Tibial artery (tissue), 4 donors: Measurements from ENCODE around the gene BAG5.
"Not testable (repeated sequence)": the region's sequence is repeated elsewhere in the genome, so short reads cannot be mapped to it uniquely, and the experiment has no call there.

Source experiments
- DNase-seq, 2 donors: peaks; one replicate each; pipeline ENCODE4 v3.0.0-alpha.2; 2019
- H3K27ac ChIP-seq, 2 donors: fragments of 200-600 bp; sonication (generic) in 1 of 2; 1 replicate in 1 of 2; 2 replicates in 1 of 2; pipeline ENCODE4 v1.5.1; 2018 to 2019; ENCODE audit warnings: mild to moderate bottlenecking in 1 of 2
- H3K27me3 ChIP-seq, 2 donors: fragments of 200-600 bp; sonication (generic) in 1 of 2; one replicate each; pipeline versions ENCODE4 v1.5.1 to v1.6.0; 2016 to 2019
- H3K36me3 ChIP-seq, 3 donors: fragments of 200-600 bp; sonication (generic) in 2 of 3; one replicate each; pipeline ENCODE4 v1.5.1; 2016 to 2019; ENCODE audit warnings: mild to moderate bottlenecking in 2 of 3
- H3K4me1 ChIP-seq, 4 donors: fragments of 200-600 bp; sonication (generic) in 2 of 4; 1 replicate in 3 of 4; 2 replicates in 1 of 4; pipeline ENCODE4 v1.5.1; 2016 to 2019
- H3K4me3 ChIP-seq, 2 donors: fragments of 200-600 bp; sonication (generic) in 1 of 2; 1 replicate in 1 of 2; 2 replicates in 1 of 2; pipeline ENCODE4 v1.5.1; 2018 to 2019; ENCODE audit warnings: mild to moderate bottlenecking in 2 of 2
- H3K9me3 ChIP-seq, 3 donors: fragments of 200-600 bp; sonication (generic) in 1 of 3; one replicate each; pipeline ENCODE4 v1.5.1; 2016 to 2019
- intact Hi-C: fragments of 100-400 bp; cut with DNase I; formaldehyde crosslinking; loops from one replicate; pipeline ENCODE4 v1.15.0; 2023; ENCODE audit warnings: low total_unique reads
- TF ChIP-seq, protein P1 (sequence below), 2 experiments: fragments of 200-600 bp in 1 of 2; fragments of 450-650 bp in 1 of 2; IDR thresholded peaks; one replicate each; pipeline ENCODE4 v1.5.1; 2017 to 2019; ENCODE audit warnings: antibody characterized with exemption in 2 of 2, mild to moderate bottlenecking in 1 of 2, moderate library complexity in 1 of 2

The BAG5 gene

DNA sequence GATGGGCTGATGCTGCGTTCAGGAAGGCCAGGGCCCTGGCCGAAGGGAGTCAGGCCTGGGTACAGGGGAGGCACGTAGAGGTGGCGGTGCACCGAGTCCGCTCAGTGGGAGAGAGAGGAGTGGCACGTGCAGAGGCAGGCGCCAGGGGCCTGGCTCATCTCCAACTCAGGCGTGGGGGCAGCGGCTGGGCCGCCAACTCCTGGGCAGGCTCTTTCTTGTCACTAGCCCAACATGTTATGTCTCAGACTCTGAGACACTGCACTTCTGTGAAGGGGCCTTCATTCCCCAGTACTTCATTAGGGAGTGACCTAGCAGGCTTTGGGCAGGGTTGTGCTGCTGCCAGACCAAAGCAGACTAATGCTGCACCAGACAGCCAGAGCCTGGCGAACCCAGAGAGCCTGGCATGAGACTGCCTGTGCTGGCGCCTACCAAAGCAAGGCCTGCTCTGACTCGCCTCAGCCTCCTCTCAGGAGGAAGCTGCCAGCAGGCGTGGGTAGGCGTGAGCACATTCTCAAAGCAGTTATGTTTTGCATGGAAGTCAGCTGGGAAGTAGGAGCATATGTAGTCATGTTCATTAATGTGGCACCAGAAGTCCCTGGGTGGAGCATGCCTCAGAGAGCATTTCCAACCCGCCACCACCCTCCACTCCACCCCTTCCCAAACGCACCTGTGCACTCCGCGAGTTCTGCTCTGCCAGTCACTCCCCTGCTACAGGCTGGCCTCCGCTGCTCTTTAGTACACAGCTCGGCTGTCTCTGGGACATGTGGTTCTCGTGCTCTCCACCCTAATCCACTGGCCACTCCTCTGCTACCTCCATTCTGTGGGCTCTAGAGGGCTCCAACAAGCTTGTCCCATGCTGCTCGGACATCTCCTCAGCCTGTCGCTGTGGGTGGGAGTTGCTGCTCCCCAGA lies 49.5 kb downstream of the BAG5 start:
- peak; percentile 71 to 94 for DNase-seq
- H3K4me1 ChIP-seq: peaks cover 0 to 25% (median 22%) of the 10 kb centered on the region in 4 donors
- peak overlapping the region; percentile 90 for H3K27ac ChIP-seq
- no peaks in the 10 kb centered on the region for H3K27me3 ChIP-seq
- no peaks in the 10 kb centered on the region for H3K9me3 ChIP-seq
- intact Hi-C loops: no loop called here
- TF ChIP-seq, protein P1, sequence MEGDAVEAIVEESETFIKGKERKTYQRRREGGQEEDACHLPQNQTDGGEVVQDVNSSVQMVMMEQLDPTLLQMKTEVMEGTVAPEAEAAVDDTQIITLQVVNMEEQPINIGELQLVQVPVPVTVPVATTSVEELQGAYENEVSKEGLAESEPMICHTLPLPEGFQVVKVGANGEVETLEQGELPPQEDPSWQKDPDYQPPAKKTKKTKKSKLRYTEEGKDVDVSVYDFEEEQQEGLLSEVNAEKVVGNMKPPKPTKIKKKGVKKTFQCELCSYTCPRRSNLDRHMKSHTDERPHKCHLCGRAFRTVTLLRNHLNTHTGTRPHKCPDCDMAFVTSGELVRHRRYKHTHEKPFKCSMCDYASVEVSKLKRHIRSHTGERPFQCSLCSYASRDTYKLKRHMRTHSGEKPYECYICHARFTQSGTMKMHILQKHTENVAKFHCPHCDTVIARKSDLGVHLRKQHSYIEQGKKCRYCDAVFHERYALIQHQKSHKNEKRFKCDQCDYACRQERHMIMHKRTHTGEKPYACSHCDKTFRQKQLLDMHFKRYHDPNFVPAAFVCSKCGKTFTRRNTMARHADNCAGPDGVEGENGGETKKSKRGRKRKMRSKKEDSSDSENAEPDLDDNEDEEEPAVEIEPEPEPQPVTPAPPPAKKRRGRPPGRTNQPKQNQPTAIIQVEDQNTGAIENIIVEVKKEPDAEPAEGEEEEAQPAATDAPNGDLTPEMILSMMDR (IDR thresholded peaks at IDR 0.05): peak in 1 of 2 experiments; percentile 31
- peak overlapping the region in 1 of 2 donors; percentile 16 for H3K4me3 ChIP-seq
- H3K36me3 ChIP-seq: peaks cover 8 to 35% (median 29%) of the 10 kb centered on the region in 3 donors

DNA sequence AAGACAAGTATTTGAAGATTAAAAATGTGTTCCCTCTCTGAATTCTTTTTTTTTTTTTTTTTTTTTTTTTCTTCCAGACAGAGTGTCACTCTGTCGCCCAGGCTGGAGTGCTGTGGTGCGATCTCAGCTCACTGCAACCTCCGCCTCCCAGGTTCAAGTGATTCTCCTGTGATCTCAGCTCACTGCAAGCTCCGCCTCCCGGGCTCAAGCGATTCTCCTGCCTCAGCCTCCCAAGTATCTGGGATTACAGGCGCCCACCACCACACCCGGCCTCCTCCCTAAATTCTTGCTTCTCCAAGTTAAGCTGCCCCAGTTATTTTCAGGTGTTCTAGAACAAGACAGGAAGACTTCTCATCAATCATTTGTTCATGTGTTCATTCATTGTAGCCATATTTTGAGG lies 50.3 kb downstream of the BAG5 start:
- DNase-seq: peak in 1 of 2 donors; percentile 45
- Histone ChIP-seq H3K4me1 (peaks cover 0 to 22% (median 20%) of the 10 kb centered on the region in 4 donors), H3K36me3 (peaks cover 8 to 42% (median 32%) of the 10 kb centered on the region in 3 donors), H3K4me3 (peak overlapping the region in 1 of 2 donors; percentile 16), H3K27ac (peak overlapping the region; percentile 90)
- intact Hi-C loops, H3K27me3 ChIP-seq, H3K9me3 ChIP-seq: not testable (repeated sequence)

DNA sequence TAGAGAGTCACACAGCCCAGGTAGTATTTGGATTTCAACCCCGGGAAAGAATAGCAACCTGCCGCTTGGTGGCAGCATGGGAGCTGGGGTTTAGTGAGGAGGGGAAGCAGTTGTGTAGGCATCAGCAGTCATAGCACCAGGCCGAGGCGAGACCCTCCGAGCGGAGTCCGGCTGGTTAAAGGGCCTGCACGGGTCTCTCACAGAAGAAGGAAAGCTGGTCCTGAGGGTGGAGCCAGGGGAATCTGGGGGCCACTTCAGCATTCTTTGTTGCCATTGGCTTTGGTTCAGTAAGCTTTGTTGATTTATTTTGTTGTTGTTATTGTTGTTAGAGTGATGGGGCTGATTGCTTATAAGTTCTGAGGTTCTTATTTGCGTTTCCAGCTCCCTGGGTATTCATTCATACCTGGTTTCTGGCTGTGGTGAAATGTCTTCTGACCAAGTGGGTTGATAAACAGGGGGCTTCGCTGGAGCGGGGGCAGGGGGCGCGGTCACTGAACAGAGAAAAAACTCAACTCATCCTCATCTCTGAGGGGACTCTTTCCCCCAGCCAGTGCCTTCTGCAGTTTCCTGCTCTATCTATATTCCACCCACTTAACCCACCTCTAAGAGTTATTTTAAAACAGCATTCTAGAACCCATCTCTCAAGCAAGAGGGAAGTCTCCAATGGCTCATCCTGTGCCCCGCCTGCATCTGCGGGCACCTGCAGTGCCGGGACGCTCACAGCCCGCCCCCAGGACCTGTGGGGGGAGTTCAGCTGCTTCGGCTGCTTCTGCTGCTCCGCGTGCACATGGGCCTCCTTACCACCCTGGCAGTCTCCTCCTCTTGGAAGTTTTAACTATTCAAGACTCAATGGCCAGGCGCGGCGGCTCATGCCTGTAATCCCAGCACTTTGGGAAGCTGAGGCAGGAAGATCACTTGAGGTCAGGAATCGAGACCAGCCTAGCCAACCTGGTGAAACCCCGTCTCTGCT lies 51.4 kb downstream of the BAG5 start:
- intact Hi-C loops: no loop called here
- no peaks in the 10 kb centered on the region for H3K27me3 ChIP-seq
- TF ChIP-seq, protein P1 (IDR thresholded peaks at IDR 0.05): no peak
- peaks cover 8 to 54% (median 36%) of the 10 kb centered on the region in 3 donors for H3K36me3 ChIP-seq
- no peak overlapping the region for H3K27ac ChIP-seq
- no peak overlapping the region for H3K4me3 ChIP-seq
- no peaks in the 10 kb centered on the region for H3K9me3 ChIP-seq
- DNase-seq: peak in 1 of 2 donors; percentile 65
- peaks cover 0 to 22% (median 20%) of the 10 kb centered on the region in 4 donors for H3K4me1 ChIP-seq

DNA sequence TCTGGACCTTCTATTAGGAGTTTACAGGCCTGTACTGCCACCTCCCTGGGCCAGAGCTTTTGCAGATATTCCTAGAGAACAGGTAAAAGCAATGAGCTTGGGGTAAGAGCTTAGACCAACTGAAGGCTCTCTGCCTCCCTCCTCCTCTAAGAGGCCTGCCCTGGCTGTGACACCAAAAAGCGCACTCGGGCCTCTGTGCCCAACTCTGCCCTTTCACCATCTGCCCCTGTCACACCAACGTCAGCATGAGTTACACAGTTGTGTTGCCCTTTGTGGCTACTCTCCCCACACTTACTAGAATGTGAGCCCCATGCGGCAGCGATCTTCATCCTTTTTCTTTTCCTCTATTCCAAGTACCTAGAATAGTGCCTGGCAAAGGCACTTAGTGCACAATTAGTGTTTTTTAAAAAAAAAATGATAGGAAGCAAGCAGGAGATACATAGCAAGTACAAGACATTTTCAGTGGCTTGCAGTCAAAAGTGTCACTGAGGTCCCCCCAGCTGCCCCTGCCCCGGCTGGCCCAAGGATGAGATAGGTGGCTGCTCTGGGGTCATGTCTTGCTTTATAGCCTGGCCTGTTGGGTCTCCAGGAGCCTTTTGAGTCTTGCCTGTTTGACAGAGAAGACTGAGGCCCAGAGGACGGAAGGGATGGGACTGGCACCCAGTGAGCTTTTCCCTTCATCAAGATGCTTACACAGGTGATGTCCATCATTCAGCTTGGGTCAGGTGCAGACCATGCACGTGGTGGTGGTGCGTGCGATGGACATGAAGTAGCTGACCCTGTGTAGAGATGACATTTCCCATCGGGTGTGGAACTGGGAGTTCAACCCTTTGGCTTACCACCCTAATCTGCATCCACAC lies 52.4 kb downstream of the BAG5 start:
- Histone ChIP-seq H3K4me3 (no peak overlapping the region), H3K9me3 (no peaks in the 10 kb centered on the region), H3K4me1 (peaks cover 0 to 22% (median 20%) of the 10 kb centered on the region in 4 donors), H3K36me3 (peaks cover 10 to 63% (median 45%) of the 10 kb centered on the region in 3 donors), H3K27me3 (no peaks in the 10 kb centered on the region), H3K27ac (no peak overlapping the region)
- peak in 1 of 2 donors; percentile 54 for DNase-seq
- TF ChIP-seq, protein P1 (IDR thresholded peaks at IDR 0.05): no peak
- intact Hi-C loops: no loop called here

DNA sequence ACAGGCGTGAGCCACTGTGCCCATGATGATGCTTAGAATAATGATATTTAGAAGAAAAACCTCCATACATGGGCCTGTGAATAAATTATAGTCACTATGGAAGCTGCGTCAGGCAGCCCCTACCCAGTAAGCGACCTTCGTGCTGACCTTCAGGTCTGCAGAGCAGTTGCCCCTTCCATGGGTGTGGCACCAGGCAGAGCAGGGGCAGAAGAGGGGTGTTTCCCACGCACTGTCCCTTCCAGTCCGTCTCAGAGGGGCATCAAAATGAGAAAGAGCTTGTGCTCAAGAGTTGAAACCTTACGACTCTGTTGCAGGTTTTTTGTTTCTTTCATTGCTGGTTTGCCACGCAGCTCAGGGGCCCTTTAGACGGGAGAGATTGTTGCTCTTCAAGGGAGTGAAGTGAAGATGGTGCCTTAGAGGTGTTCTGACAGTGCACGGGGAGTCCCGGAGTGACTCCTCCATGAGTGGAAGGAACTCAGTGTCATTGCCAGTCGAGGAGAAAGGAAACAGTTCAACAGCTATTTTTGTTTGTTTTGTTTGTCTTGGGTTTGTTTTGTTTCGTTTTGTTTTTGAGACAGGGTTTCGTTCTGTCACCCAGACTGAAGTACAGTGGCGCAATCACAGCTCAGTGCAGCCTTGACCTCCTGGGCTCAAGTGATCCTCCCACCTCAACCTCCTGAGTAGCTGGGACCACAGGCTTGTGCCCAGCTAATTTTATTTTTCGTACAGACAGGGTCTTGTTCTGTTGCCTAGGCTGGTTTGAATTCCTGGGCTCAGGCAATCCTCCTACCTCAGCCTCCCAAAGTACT lies 53.7 kb downstream of the BAG5 start:
- intact Hi-C loops: no loop called here
- H3K4me3 ChIP-seq: no peak overlapping the region
- peak in 1 of 2 donors; percentile 48 for DNase-seq
- H3K4me1 ChIP-seq: peaks cover 0 to 16% (median 15%) of the 10 kb centered on the region in 4 donors
- H3K36me3 ChIP-seq: peaks cover 24 to 77% (median 59%) of the 10 kb centered on the region in 3 donors
- no peaks in the 10 kb centered on the region for H3K27me3 ChIP-seq
- H3K27ac ChIP-seq: no peak overlapping the region
- no peaks in the 10 kb centered on the region for H3K9me3 ChIP-seq
- TF ChIP-seq, protein P1 (IDR thresholded peaks at IDR 0.05): no peak
